Measurements from ENCODE around the gene PSMA2.

DNA sequence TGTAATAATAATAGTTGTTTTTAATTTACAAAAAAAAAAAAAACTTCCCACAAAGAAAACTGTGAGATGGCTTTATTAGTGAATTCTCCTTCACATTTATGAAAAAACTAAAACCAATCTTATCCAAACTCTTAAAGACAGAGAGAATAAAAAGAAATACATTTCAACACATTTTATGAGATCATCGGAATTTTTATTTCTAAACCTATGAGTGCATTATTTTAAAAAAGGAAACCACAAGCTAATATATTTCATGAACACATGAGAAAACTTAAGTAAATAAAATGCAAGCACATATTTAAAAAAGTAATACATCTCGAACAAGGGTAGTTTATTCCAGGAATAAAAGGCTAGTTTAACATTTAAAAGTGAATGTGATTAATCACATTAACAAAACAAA, 51.6 kb downstream of the PSMA2 start:
- TF ChIP-seq, protein P1, sequence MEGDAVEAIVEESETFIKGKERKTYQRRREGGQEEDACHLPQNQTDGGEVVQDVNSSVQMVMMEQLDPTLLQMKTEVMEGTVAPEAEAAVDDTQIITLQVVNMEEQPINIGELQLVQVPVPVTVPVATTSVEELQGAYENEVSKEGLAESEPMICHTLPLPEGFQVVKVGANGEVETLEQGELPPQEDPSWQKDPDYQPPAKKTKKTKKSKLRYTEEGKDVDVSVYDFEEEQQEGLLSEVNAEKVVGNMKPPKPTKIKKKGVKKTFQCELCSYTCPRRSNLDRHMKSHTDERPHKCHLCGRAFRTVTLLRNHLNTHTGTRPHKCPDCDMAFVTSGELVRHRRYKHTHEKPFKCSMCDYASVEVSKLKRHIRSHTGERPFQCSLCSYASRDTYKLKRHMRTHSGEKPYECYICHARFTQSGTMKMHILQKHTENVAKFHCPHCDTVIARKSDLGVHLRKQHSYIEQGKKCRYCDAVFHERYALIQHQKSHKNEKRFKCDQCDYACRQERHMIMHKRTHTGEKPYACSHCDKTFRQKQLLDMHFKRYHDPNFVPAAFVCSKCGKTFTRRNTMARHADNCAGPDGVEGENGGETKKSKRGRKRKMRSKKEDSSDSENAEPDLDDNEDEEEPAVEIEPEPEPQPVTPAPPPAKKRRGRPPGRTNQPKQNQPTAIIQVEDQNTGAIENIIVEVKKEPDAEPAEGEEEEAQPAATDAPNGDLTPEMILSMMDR (IDR thresholded peaks at IDR 0.05), result no peak
- TF ChIP-seq POLR2A (IDR thresholded peaks at IDR 0.05) (no peak), POLR2AphosphoS5 (IDR thresholded peaks at IDR 0.05) (no peak), EP300 (IDR thresholded peaks at IDR 0.05) (no peak)
